HCT116 (cell line): ENCODE measurements around the gene GPC5. TPM values are rescaled to one million over a fixed set of nuclear protein-coding genes. Genes with fewer than 3 reads are reported as not detected.

Experiments
- ATAC-seq: fragments of 200-7000 bp; cut with Tn5 transposase; 2 replicates; pipeline ENCODE4 v1.9.1; 2020; ENCODE audit warnings: mild to moderate bottlenecking, moderate library complexity
- BruUV-seq: library from RNA; stranded (reverse); fragments of 400-500 nt; replicated peaks from 2 replicates; lab custom pipeline; 2021; lab: Mats Ljungman, UMichigan
- CTCF ChIA-PET: fragments of 300-600 bp; sonication (Branson Sonifier 250); formaldehyde crosslinking; loops from one replicate; lab custom pipeline; 2021; ENCODE audit warnings: antibody characterized with exemption; lab: Charles Lee
- POLR2A ChIA-PET: fragments of 300-600, 350-600 bp; sonication (Branson Sonifier 250); formaldehyde crosslinking; loops from one replicate; lab custom pipeline; 2021; ENCODE audit warnings: antibody characterized with exemption; lab: Charles Lee
- RAD21 ChIA-PET, 2 experiments: fragments of 300-600 bp; sonication (Branson Sonifier 250); formaldehyde crosslinking; loops; one replicate each; lab custom pipeline; 2023; ENCODE audit warnings: low total read pairs in 2 of 2; ENCODE audit not compliant: uncharacterized antibody in 2 of 2, unreplicated experiment in 2 of 2, low non-redundant PET in 1 of 2; lab: Charles Lee
- DNase-seq: peaks from one replicate; pipeline ENCODE4 v3.0.0-alpha.2; 2010; ENCODE audit warnings: low read depth, low spot score
- H2AFZ ChIP-seq: fragments of 200-600 bp; shearing (Covaris generic), sonication (generic); 2 replicates; pipeline ENCODE4 v1.6.1; 2017; ENCODE audit warnings: low read depth, mixed run types, mixed read lengths, antibody characterized with exemption, low read length; ENCODE audit not compliant: poor library complexity, severe bottlenecking
- H3K27ac ChIP-seq: 2 replicates; pipeline ENCODE4 v1.5.1; 2012; ENCODE audit warnings: low read depth, low read length
- H3K27me3 ChIP-seq: fragments of 200-600 bp; sonication (generic); 2 replicates; pipeline ENCODE4 v1.6.1; 2016; ENCODE audit warnings: mixed run types, low read length, mixed read lengths; ENCODE audit not compliant: insufficient read depth
- H3K36me3 ChIP-seq, 2 experiments: fragments of 200-500 bp in 1 of 2; fragments of 200-600 bp in 1 of 2; sonication (Bioruptor generic) in 1 of 2; sonication (generic) in 1 of 2; 2 replicates each; pipeline versions ENCODE4 v1.5.1 to v1.6.1; 2014 to 2016; ENCODE audit warnings: low read length in 2 of 2, inconsistent platforms in 1 of 2, mixed read lengths in 1 of 2, mixed run types in 1 of 2; ENCODE audit not compliant: insufficient read depth in 2 of 2, control insufficient read depth in 1 of 2
- H3K4me1 ChIP-seq, 2 experiments: fragments of 200-600 bp in 1 of 2; sonication (generic) in 1 of 2; 2 replicates each; pipeline versions ENCODE4 v1.5.1 to v1.6.1; 2012 to 2017; ENCODE audit warnings: low read length in 2 of 2, inconsistent platforms in 1 of 2, mild to moderate bottlenecking in 1 of 2, mixed read lengths in 1 of 2, mixed run types in 1 of 2, moderate library complexity in 1 of 2; ENCODE audit not compliant: insufficient read depth in 2 of 2, control insufficient read depth in 1 of 2
- H3K4me2 ChIP-seq: fragments of 200-600 bp; sonication (generic); 2 replicates; pipeline ENCODE4 v1.6.1; 2017; ENCODE audit warnings: mixed run types, low read length, mixed read lengths
- H3K4me3 ChIP-seq, 2 experiments: fragments of 200-600 bp in 1 of 2; sonication (generic) in 1 of 2; replicated peaks in 1 of 2; 2 replicates each; pipeline ENCODE4 v1.5.1; 2011 to 2016; ENCODE audit warnings: low read length in 2 of 2, control low read depth in 1 of 2, low read depth in 1 of 2, mild to moderate bottlenecking in 1 of 2, mixed read lengths in 1 of 2, mixed run types in 1 of 2
- H3K79me2 ChIP-seq: fragments of 200-600 bp; sonication (generic); 2 replicates; pipeline ENCODE4 v1.6.1; 2017; ENCODE audit warnings: mild to moderate bottlenecking, mixed run types, low read length, moderate library complexity, mixed read lengths; ENCODE audit not compliant: insufficient read depth
- H3K9ac ChIP-seq: fragments of 200-600 bp; sonication (generic); 2 replicates; pipeline ENCODE4 v1.6.1; 2016; ENCODE audit warnings: low read length, mixed read lengths
- H3K9me2 ChIP-seq: fragments of 200-600 bp; sonication (generic), shearing (Covaris generic); 2 replicates; pipeline ENCODE4 v1.6.1; 2017; ENCODE audit warnings: mixed run types, mild to moderate bottlenecking, moderate library complexity; ENCODE audit not compliant: insufficient read depth
- H3K9me3 ChIP-seq, 2 experiments: fragments of 200-500 bp in 1 of 2; fragments of 200-600 bp in 1 of 2; sonication (Bioruptor generic) in 1 of 2; sonication (generic) in 1 of 2; 2 replicates each; pipeline ENCODE4 v1.6.1; 2014 to 2017; ENCODE audit warnings: low read length in 2 of 2, mixed read lengths in 2 of 2, inconsistent platforms in 1 of 2, low read depth in 1 of 2, mild to moderate bottlenecking in 1 of 2, mixed run types in 1 of 2, moderate library complexity in 1 of 2; ENCODE audit not compliant: control insufficient read depth in 1 of 2, insufficient read depth in 1 of 2
- H4K20me1 ChIP-seq: fragments of 200-600 bp; sonication (generic), shearing (Covaris generic); 2 replicates; pipeline ENCODE4 v1.6.1; 2017; ENCODE audit warnings: mixed run types, mild to moderate bottlenecking, moderate library complexity; ENCODE audit not compliant: insufficient read depth
- CTCF ChIP-seq, 3 experiments: fragments of 200-600 bp in 1 of 3; sonication (generic) in 1 of 3; IDR thresholded peaks in 2 of 3; conservative IDR thresholded peaks in 1 of 3; 2 replicates each; pipeline ENCODE4 v1.5.1; 2012 to 2017; ENCODE audit warnings: low read depth in 2 of 3, low read length in 2 of 3, antibody characterized with exemption in 1 of 3, borderline replicate concordance in 1 of 3, control low read depth in 1 of 3, mild to moderate bottlenecking in 1 of 3, mixed read lengths in 1 of 3, mixed run types in 1 of 3, moderate library complexity in 1 of 3; ENCODE audit not compliant: insufficient read depth in 1 of 3
- ELF1 ChIP-seq: IDR thresholded peaks from 2 replicates; pipeline ENCODE4 v1.6.1; 2012; ENCODE audit warnings: low read depth, borderline replicate concordance
- JUND ChIP-seq: IDR thresholded peaks from 2 replicates; pipeline ENCODE4 v1.6.1; 2012
- POLR2A ChIP-seq: IDR thresholded peaks from 2 replicates; pipeline ENCODE4 v1.7.0; 2011; ENCODE audit warnings: borderline replicate concordance; ENCODE audit not compliant: insufficient read depth, insufficient read length; ENCODE audit errors: extremely low read depth
- POLR2AphosphoS5 ChIP-seq: IDR thresholded peaks from 2 replicates; pipeline ENCODE4 v1.6.1; 2011; ENCODE audit warnings: mild to moderate bottlenecking, low read depth, low read length, moderate library complexity
- SIN3A ChIP-seq: IDR thresholded peaks from 2 replicates; pipeline ENCODE4 v1.6.1; 2012; ENCODE audit warnings: low read depth
- SP1 ChIP-seq: IDR thresholded peaks from 2 replicates; pipeline ENCODE4 v1.6.1; 2012; ENCODE audit warnings: low read depth
- YY1 ChIP-seq: IDR thresholded peaks from 2 replicates; pipeline ENCODE4 v1.6.1; 2011; ENCODE audit warnings: low read length, low read depth, moderate library complexity, mild to moderate bottlenecking; ENCODE audit not compliant: insufficient replicate concordance; ENCODE audit errors: extremely low read depth
- ZBTB33 ChIP-seq: IDR thresholded peaks from 2 replicates; pipeline ENCODE4 v1.6.1; 2011; ENCODE audit warnings: mild to moderate bottlenecking, low read length, moderate library complexity; ENCODE audit not compliant: insufficient replicate concordance; ENCODE audit errors: extremely low read depth
- intact Hi-C: fragments of 100-400 bp; cut with micrococcal nuclease; formaldehyde crosslinking; loops from 2 replicates; pipeline ENCODE4 v1.10.0; 2022
- total RNA-seq: library from RNA; stranded (reverse); gene quantifications from one replicate; pipeline ENCODE4 v1.2.1, GENCODE V29; 2021; ENCODE audit not compliant: unreplicated experiment

The GPC5 gene
- total RNA-seq, 1 experiment from 2014 or later, result not detected

GRCh38 chr13:92042522-92042921, 644.1 kb downstream of the GPC5 start:
- ChIA-PET CTCF (no interaction called here), RAD21 (no interaction called here), POLR2A (no interaction called here)
- Histone ChIP-seq H3K4me2 (no peak overlapping the region), H3K27ac (no peak overlapping the region), H3K9me2 (no peaks in the 10 kb centered on the region), H3K4me3 (no peak overlapping the region), H3K36me3 (no peaks in the 10 kb centered on the region), H4K20me1 (no peaks in the 10 kb centered on the region), H3K9me3 (peaks cover 4 to 8% of the 10 kb centered on the region in 2 experiments; a peak in 2 of 4 replicates), H3K9ac (no peak overlapping the region), H2AFZ (no peak overlapping the region), H3K27me3 (no peaks in the 10 kb centered on the region), H3K79me2 (no peaks in the 10 kb centered on the region), H3K4me1 (no peaks in the 10 kb centered on the region)
- ATAC-seq (no peak), DNase-seq (no peak)
- TF ChIP-seq POLR2A, result no peak
- BruUV-seq, result no TSS peak
- intact Hi-C loops, result no loop called here

GRCh38 chr13:92044351-92044750, 645.9 kb downstream of the GPC5 start:
- RAD21 ChIA-PET, result no interaction called here
- Histone ChIP-seq H3K9ac (no peak overlapping the region), H3K27ac (no peak overlapping the region), H3K27me3 (no peaks in the 10 kb centered on the region), H3K4me3 (no peak overlapping the region), H3K4me2 (no peak overlapping the region), H3K9me3 (peaks cover 7 to 8% of the 10 kb centered on the region in 2 experiments; a peak in 2 of 4 replicates), H3K79me2 (no peaks in the 10 kb centered on the region), H3K36me3 (no peaks in the 10 kb centered on the region), H2AFZ (no peak overlapping the region), H3K9me2 (no peaks in the 10 kb centered on the region), H4K20me1 (no peaks in the 10 kb centered on the region), H3K4me1 (no peaks in the 10 kb centered on the region)
- TF ChIP-seq SP1 (no peak), ELF1 (no peak), POLR2AphosphoS5 (no peak), ZBTB33 (no peak), CTCF (IDR thresholded peaks at IDR 0.05 in 2 of 3, conservative IDR thresholded peaks at IDR 0.05 in 1 of 3; ENCODE audit: borderline replicate concordance in 1 of 3, insufficient read depth in 1 of 3, low read depth in 2 of 3, low read length in 2 of 3) (no peak), SIN3A (no peak), JUND (no peak), YY1 (no peak)
- DNase-seq (no peak), ATAC-seq (no peak)
- BruUV-seq, result no TSS peak
- POLR2A ChIA-PET, result no interaction called here
- intact Hi-C loops, result no loop called here
- CTCF ChIA-PET, result no interaction called here
